HEK293 (cell line): ENCODE measurements around the gene EMC6.

Experiments used
- CTCF ChIA-PET: fragments of 350-600 bp; formaldehyde crosslinking; extraction: SDS; loops from one replicate; lab custom pipeline; 2021; ENCODE audit warnings: antibody characterized with exemption; lab: Yijun Ruan, JAX
- POLR2A ChIA-PET: fragments of 300-600 bp; formaldehyde crosslinking; extraction: SDS; loops from one replicate; lab custom pipeline; 2020; ENCODE audit warnings: antibody characterized with exemption, inconsistent platforms; lab: Yijun Ruan, JAX
- H3K27ac ChIP-seq: fragments of 200-500 bp; sonication (Bioruptor generic); 2 replicates; pipeline ENCODE4 v1.5.1; 2014; ENCODE audit warnings: low read depth, low read length, control low read depth, inconsistent platforms; ENCODE audit errors: extremely low read depth
- H3K36me3 ChIP-seq, 2 experiments: fragments of 200-500 bp in 1 of 2; sonication (Bioruptor generic) in 1 of 2; 1 replicate in 1 of 2; 2 replicates in 1 of 2; pipeline ENCODE4 v1.5.1; 2014 to 2017; ENCODE audit warnings: inconsistent platforms in 2 of 2, low read length in 2 of 2; ENCODE audit not compliant: control insufficient read depth in 2 of 2, insufficient read depth in 1 of 2
- H3K4me1 ChIP-seq: fragments of 200-500 bp; sonication (Bioruptor generic); 2 replicates; pipeline ENCODE4 v1.5.1; 2014; ENCODE audit warnings: mild to moderate bottlenecking, low read length, inconsistent platforms; ENCODE audit not compliant: control insufficient read depth, insufficient read depth
- H3K4me3 ChIP-seq: 2 replicates; pipeline ENCODE4 v1.5.1; 2011; ENCODE audit warnings: low read depth, mild to moderate bottlenecking, control low read depth, low read length, moderate library complexity
- H3K9me3 ChIP-seq: fragments of 200-500 bp; sonication (Bioruptor generic); 2 replicates; pipeline ENCODE4 v1.5.1; 2014; ENCODE audit warnings: low read depth, low read length, inconsistent platforms; ENCODE audit not compliant: control insufficient read depth, insufficient read depth
- GLI2 ChIP-seq: fragments of 450-650 bp; formaldehyde crosslinking; IDR thresholded peaks from 2 replicates; pipeline ENCODE4; 2017; ENCODE audit warnings: missing biosample characterization, missing genetic modification characterization, low read depth, borderline replicate concordance
- GLIS1 ChIP-seq: fragments of 450-650 bp; formaldehyde crosslinking; IDR thresholded peaks from 2 replicates; pipeline ENCODE4 v1.5.1; 2016; ENCODE audit warnings: missing biosample characterization, missing genetic modification characterization
- GLIS2 ChIP-seq: fragments of 450-650 bp; formaldehyde crosslinking; IDR thresholded peaks from 2 replicates; pipeline ENCODE4 v1.5.1; 2016; ENCODE audit warnings: missing biosample characterization, missing genetic modification characterization
- IKZF3 ChIP-seq: fragments of 450-650 bp; IDR thresholded peaks from 2 replicates; pipeline ENCODE4 v1.5.0; 2018; ENCODE audit warnings: missing biosample characterization, mild to moderate bottlenecking, missing genetic modification characterization, moderate library complexity
- PRDM1 ChIP-seq: fragments of 450-650 bp; formaldehyde crosslinking; IDR thresholded peaks from 2 replicates; pipeline ENCODE4; 2016; ENCODE audit warnings: missing biosample characterization, missing genetic modification characterization
- SETDB1 ChIP-seq: IDR thresholded peaks from one replicate; pipeline ENCODE4 v1.6.1; 2017; ENCODE audit warnings: mild to moderate bottlenecking, low read length, moderate library complexity, mixed read lengths; ENCODE audit not compliant: insufficient read length
- ZBTB20 ChIP-seq: fragments of 450-650 bp; formaldehyde crosslinking; IDR thresholded peaks from 2 replicates; pipeline ENCODE4 v1.5.1; 2016; ENCODE audit warnings: missing biosample characterization, missing genetic modification characterization
- ZBTB48 ChIP-seq: fragments of 450-650 bp; formaldehyde crosslinking; IDR thresholded peaks from 2 replicates; pipeline ENCODE4 v1.5.1; 2016; ENCODE audit warnings: missing biosample characterization, missing genetic modification characterization
- ZNF146 ChIP-seq: fragments of 450-650 bp; formaldehyde crosslinking; IDR thresholded peaks from 2 replicates; pipeline ENCODE4 v1.5.1; 2016; ENCODE audit warnings: missing biosample characterization, missing genetic modification characterization
- ZNF202 ChIP-seq: fragments of 450-650 bp; formaldehyde crosslinking; IDR thresholded peaks from 2 replicates; pipeline ENCODE4 v1.5.1; 2016; ENCODE audit warnings: missing biosample characterization, missing genetic modification characterization, borderline replicate concordance
- ZNF335 ChIP-seq: fragments of 450-650 bp; formaldehyde crosslinking; conservative IDR thresholded peaks from 2 replicates; pipeline ENCODE4 v1.5.1; 2016; ENCODE audit warnings: missing biosample characterization, missing genetic modification characterization
- ZNF391 ChIP-seq: fragments of 450-650 bp; formaldehyde crosslinking; IDR thresholded peaks from 2 replicates; pipeline ENCODE4 v1.5.1; 2016; ENCODE audit warnings: low read depth, missing biosample characterization, missing genetic modification characterization, borderline replicate concordance
- ZNF549 ChIP-seq: fragments of 450-650 bp; IDR thresholded peaks from 2 replicates; pipeline ENCODE4 v1.5.1; 2018; ENCODE audit warnings: missing biosample characterization, missing genetic modification characterization, mild to moderate bottlenecking, inconsistent platforms, moderate library complexity
- ZNF571 ChIP-seq: fragments of 450-650 bp; formaldehyde crosslinking; IDR thresholded peaks from 2 replicates; pipeline ENCODE4 v1.5.0; 2017; ENCODE audit warnings: missing biosample characterization, missing genetic modification characterization
- ZNF626 ChIP-seq: fragments of 450-650 bp; sonication (Bioruptor Pico); formaldehyde crosslinking; IDR thresholded peaks from 2 replicates; pipeline ENCODE4 v1.5.1; 2018; ENCODE audit warnings: missing biosample characterization, missing genetic modification characterization, inconsistent platforms
- TF ChIP-seq, protein P1 (sequence below): fragments of 450-650 bp; formaldehyde crosslinking; IDR thresholded peaks from 2 replicates; pipeline ENCODE4 v1.5.1; 2016; ENCODE audit warnings: missing biosample characterization, missing genetic modification characterization
- TF ChIP-seq, protein P2 (sequence below): fragments of 450-650 bp; IDR thresholded peaks from 2 replicates; pipeline ENCODE4 v1.5.1; 2018; ENCODE audit warnings: missing biosample characterization, missing genetic modification characterization
- TF ChIP-seq, protein P3 (sequence below): fragments of 450-650 bp; formaldehyde crosslinking; optimal IDR thresholded peaks from 2 replicates; pipeline ENCODE3; 2016; ENCODE audit warnings: missing biosample characterization, mild to moderate bottlenecking, missing genetic modification characterization
- TF ChIP-seq, protein P4 (sequence below): fragments of 450-650 bp; formaldehyde crosslinking; IDR thresholded peaks from 2 replicates; pipeline ENCODE4 v1.5.1; 2016; ENCODE audit warnings: missing biosample characterization, missing genetic modification characterization

Gene EMC6

DNA sequence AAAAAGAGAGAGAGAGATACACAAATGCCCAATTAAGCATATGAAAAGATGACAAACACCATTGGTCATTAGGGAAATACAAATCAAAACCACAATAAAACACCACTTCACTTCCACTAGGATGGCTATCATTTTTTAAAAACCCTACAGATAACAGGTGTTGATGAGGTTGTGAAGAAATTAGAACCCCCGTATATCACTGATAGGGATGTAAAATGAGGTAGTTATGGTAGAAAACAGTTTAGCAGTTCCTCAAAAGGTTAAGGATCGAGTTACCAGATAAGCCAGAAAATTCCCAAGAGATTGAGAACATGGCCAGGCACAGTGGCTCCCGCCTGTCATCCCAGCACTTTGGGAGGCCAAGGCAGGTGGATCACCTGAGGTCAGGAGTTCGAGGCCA, 24.5 kb downstream of the EMC6 start (continued):
- TF ChIP-seq, protein P1, sequence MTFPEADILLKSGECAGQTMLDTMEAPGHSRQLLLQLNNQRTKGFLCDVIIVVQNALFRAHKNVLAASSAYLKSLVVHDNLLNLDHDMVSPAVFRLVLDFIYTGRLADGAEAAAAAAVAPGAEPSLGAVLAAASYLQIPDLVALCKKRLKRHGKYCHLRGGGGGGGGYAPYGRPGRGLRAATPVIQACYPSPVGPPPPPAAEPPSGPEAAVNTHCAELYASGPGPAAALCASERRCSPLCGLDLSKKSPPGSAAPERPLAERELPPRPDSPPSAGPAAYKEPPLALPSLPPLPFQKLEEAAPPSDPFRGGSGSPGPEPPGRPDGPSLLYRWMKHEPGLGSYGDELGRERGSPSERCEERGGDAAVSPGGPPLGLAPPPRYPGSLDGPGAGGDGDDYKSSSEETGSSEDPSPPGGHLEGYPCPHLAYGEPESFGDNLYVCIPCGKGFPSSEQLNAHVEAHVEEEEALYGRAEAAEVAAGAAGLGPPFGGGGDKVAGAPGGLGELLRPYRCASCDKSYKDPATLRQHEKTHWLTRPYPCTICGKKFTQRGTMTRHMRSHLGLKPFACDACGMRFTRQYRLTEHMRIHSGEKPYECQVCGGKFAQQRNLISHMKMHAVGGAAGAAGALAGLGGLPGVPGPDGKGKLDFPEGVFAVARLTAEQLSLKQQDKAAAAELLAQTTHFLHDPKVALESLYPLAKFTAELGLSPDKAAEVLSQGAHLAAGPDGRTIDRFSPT (tag by site-specific recombination): peak; percentile 13; the same call in 1 of the 2 replicates

DNA sequence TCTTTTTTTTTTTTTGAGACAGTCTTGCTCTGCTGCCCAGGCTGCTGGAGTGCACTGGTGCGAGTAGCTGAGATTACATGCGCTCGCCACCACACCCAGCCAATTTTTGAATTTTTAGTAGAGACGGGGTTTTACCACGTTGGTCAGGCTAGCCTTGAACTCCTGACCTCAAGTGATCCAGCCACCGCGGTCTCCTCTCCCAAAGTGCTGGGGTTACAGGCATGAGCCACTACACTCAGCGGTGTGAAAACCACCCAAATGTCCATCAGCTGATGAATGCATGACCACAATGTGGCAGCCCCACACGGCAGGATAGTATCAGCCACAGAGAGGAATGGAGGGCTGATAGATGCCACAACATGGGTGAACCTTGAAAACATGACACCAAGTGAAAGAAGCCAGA, 25.2 kb downstream of the EMC6 start:
- no peaks in the 10 kb centered on the region for H3K9me3 ChIP-seq
- TF ChIP-seq PRDM1 (tag by site-specific recombination) (no peak), ZNF202 (tag by site-specific recombination) (no peak), ZNF571 (no peak), GLIS2 (no peak), ZNF391 (tag by site-specific recombination) (no peak), ZNF549 (tag by site-specific recombination) (no peak), ZNF626 (tag by site-specific recombination) (no peak)
- ChIA-PET CTCF (interaction anchor here (0.6 to 0.7 kb wide), 2 partner anchors 11 to 535 kb away, joined by 3 read pairs; no protein-coding TSS in a partner anchor), POLR2A (interaction anchor here (1.5 kb wide), 1 partner anchor 30 kb away, joined by 3 read pairs; the partner anchor contains the start of gene HASPIN)
- H3K27ac ChIP-seq: no peak overlapping the region
- H3K36me3 ChIP-seq: no peaks in the 10 kb centered on the region; a peak in 1 of 3 replicates
- H3K4me1 ChIP-seq: no peaks in the 10 kb centered on the region; the same call in 1 of the 2 replicates
- H3K4me3 ChIP-seq: no peak overlapping the region

DNA sequence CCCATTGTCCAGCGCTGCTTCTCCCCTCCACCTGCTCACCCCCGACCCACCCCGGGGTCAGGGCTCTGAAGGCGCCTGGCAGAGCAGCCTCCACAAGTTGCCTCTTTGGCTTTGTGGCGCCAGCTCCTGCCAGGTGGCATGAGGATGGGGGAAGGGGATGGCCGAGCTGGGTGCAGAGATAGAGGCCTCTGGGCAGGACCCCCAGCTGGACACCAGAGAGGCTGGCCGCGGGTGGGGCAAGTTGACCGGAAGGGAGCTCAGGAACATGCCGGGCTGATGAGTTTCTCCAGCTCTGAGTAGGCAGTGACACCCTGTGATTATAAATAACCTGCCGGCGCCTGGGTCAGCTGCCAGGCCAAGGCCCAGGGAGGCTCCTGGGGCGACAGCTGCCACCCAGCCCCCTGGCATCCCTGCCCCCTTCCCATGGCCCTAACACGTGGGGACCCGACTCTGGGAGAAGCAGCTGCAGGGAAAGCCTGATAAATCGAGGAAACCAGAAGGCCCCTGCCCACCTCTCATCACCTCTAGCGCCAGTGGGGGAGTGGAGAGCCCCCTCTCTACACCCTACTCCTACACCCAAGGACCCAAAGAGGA, 26.6 kb downstream of the EMC6 start:
- Histone ChIP-seq H3K4me1 (no peaks in the 10 kb centered on the region; the same call in 1 of the 2 replicates), H3K36me3 (no peaks in the 10 kb centered on the region; a peak in 1 of 3 replicates), H3K27ac (no peak overlapping the region), H3K9me3 (no peaks in the 10 kb centered on the region), H3K4me3 (peak overlapping the region; percentile 41)
- TF ChIP-seq GLIS1: 0 out of 2 replicates have a peak, but pooled peaks have one; percentile 9
- TF ChIP-seq GLI2: no peak
- ChIA-PET POLR2A (interaction anchor here (1.1 to 2.0 kb wide), 2 partner anchors 28 to 59 kb away, joined by 4 read pairs; partner anchors contain the start of genes CTNS, HASPIN and SHPK), CTCF (interaction anchor here (0.5 to 1.1 kb wide), 3 partner anchors 12 to 112 kb away, joined by 3 to 8 read pairs (median 3); no protein-coding TSS in a partner anchor)

DNA sequence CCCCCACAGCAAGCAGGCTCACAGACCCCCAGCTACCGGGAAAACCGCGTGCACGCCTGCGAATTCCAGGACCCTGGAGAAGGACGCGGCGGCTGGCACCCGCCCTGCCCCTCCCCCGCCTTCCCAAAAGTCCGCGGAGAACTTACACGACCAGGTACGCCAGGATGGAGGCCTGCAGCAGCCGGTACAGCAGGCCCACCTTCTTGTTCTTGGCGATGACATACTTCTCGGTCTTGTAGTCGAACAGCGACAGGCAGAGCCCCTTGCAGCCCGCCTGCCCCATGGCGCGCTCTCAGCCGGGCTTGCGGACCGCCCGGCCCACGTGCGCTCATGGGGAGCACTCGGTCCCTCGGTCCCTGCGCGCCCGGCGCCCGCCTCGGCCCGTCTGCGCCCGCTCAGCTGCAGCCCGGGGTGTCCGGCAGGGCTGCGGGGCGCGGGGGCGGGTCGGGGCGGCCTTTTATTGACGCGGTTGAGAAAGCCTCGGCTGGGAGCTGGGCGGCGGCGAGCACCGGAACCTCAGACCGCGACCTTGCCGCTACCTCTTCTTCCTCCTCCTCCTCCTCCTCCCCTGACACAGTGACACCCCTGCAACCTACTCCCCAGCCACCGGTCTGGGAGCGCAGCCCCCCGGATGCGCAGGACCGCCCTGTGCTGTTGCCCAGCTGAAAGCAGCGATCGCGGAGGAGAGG, 27.3 kb downstream of the EMC6 start, which contains the start of gene P2RX5:
Gene P2RX5, minus strand, starts transcription at position 433 of the 689 bp plus-strand sequence. Its CDS starts 150 bp downstream, at position 283.
- Histone ChIP-seq H3K36me3 (no peaks in the 10 kb centered on the region; a peak in 1 of 3 replicates), H3K27ac (no peak within 1 kb of the TSS), H3K9me3 (no peaks in the 10 kb centered on the region), H3K4me3 (peak within 1 kb of the TSS; percentile 41), H3K4me1 (no peaks in the 10 kb centered on the region; the same call in 1 of the 2 replicates)
- ChIA-PET CTCF (interaction anchor here (0.9 to 1.1 kb wide), 2 partner anchors 12 to 14 kb away, joined by 3 to 8 read pairs; no protein-coding TSS in a partner anchor), POLR2A (interaction anchor here (1.1 to 2.0 kb wide), 2 partner anchors 28 to 60 kb away, joined by 4 read pairs; partner anchors contain the start of genes CTNS, HASPIN and SHPK)
- TF ChIP-seq ZBTB20 (tag by site-specific recombination) (peak; percentile 17; the same call in 1 of the 2 replicates), ZBTB48 (tag by site-specific recombination) (peak; percentile 55; the same call in 1 of the 2 replicates), IKZF3 (no peak), SETDB1 (no peak), ZNF146 (no peak), ZNF335 (peak; percentile 99)
- TF ChIP-seq, protein P2, sequence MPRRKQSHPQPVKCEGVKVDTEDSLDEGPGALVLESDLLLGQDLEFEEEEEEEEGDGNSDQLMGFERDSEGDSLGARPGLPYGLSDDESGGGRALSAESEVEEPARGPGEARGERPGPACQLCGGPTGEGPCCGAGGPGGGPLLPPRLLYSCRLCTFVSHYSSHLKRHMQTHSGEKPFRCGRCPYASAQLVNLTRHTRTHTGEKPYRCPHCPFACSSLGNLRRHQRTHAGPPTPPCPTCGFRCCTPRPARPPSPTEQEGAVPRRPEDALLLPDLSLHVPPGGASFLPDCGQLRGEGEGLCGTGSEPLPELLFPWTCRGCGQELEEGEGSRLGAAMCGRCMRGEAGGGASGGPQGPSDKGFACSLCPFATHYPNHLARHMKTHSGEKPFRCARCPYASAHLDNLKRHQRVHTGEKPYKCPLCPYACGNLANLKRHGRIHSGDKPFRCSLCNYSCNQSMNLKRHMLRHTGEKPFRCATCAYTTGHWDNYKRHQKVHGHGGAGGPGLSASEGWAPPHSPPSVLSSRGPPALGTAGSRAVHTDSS (tag by site-specific recombination): peak; percentile 78
- TF ChIP-seq, protein P3, sequence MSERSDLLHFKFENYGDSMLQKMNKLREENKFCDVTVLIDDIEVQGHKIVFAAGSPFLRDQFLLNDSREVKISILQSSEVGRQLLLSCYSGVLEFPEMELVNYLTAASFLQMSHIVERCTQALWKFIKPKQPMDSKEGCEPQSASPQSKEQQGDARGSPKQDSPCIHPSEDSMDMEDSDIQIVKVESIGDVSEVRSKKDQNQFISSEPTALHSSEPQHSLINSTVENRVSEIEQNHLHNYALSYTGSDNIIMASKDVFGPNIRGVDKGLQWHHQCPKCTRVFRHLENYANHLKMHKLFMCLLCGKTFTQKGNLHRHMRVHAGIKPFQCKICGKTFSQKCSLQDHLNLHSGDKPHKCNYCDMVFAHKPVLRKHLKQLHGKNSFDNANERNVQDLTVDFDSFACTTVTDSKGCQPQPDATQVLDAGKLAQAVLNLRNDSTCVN (tag by site-specific recombination): peak; percentile 43
- TF ChIP-seq, protein P4, sequence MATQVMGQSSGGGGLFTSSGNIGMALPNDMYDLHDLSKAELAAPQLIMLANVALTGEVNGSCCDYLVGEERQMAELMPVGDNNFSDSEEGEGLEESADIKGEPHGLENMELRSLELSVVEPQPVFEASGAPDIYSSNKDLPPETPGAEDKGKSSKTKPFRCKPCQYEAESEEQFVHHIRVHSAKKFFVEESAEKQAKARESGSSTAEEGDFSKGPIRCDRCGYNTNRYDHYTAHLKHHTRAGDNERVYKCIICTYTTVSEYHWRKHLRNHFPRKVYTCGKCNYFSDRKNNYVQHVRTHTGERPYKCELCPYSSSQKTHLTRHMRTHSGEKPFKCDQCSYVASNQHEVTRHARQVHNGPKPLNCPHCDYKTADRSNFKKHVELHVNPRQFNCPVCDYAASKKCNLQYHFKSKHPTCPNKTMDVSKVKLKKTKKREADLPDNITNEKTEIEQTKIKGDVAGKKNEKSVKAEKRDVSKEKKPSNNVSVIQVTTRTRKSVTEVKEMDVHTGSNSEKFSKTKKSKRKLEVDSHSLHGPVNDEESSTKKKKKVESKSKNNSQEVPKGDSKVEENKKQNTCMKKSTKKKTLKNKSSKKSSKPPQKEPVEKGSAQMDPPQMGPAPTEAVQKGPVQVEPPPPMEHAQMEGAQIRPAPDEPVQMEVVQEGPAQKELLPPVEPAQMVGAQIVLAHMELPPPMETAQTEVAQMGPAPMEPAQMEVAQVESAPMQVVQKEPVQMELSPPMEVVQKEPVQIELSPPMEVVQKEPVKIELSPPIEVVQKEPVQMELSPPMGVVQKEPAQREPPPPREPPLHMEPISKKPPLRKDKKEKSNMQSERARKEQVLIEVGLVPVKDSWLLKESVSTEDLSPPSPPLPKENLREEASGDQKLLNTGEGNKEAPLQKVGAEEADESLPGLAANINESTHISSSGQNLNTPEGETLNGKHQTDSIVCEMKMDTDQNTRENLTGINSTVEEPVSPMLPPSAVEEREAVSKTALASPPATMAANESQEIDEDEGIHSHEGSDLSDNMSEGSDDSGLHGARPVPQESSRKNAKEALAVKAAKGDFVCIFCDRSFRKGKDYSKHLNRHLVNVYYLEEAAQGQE: peak; percentile 93
